VCaP (cell line): ENCODE results near the gene DHX38.

Experiments
- H3K27ac ChIP-seq: fragments of 450-650 bp; 2 replicates; pipeline ENCODE4 v1.5.1; 2017
- CTCF ChIP-seq: fragments of 450-650 bp; conservative IDR thresholded peaks from 2 replicates; pipeline ENCODE4 v1.5.1; 2017; ENCODE audit warnings: mild to moderate bottlenecking, moderate library complexity

DHX38 gene

GRCh38 chr16:72124761-72125634, 31.4 kb downstream of the DHX38 start:
- H3K27ac ChIP-seq: no peak overlapping the region; the same call in 1 of the 2 replicates
- TF ChIP-seq CTCF: peak; percentile 76

GRCh38 chr16:72125635-72126428, 32.2 kb downstream of the DHX38 start:
- H3K27ac ChIP-seq: no peak overlapping the region; the same call in 1 of the 2 replicates
- no peak for TF ChIP-seq CTCF

- TF ChIP-seq CTCF: no peak
- no peak overlapping the region for H3K27ac ChIP-seq
Observed at GRCh38 chr16:72126429-72126765, 32.8 kb downstream of the DHX38 start.

GRCh38 chr16:72128701-72129100, 35.1 kb downstream of the DHX38 start:
- no peak for TF ChIP-seq CTCF
- H3K27ac ChIP-seq: no peak overlapping the region

GRCh38 chr16:72129976-72130656, 36.5 kb downstream of the DHX38 start:
- TF ChIP-seq CTCF: no peak
- H3K27ac ChIP-seq: no peak overlapping the region

- no peak overlapping the region for H3K27ac ChIP-seq
- TF ChIP-seq CTCF: no peak
Observed at GRCh38 chr16:72131036-72131435, 37.4 kb downstream of the DHX38 start.

- H3K27ac ChIP-seq: no peak overlapping the region
- TF ChIP-seq CTCF: no peak
Observed at GRCh38 chr16:72132726-72133125, 39.1 kb downstream of the DHX38 start.
